Naive B cell (primary cell): ENCODE results near the gene CCDC177. TPM values are rescaled to one million over a fixed set of nuclear protein-coding genes. Genes with fewer than 3 reads are reported as not detected.

Source experiments
- ATAC-seq, 2 donors: fragments of 150-1000 bp; cut with Tn5 transposase; 2 replicates each; pipeline ENCODE4 v1.10.0; 2021; ENCODE audit warnings: low read depth in 2 of 2, mild to moderate bottlenecking in 2 of 2, moderate library complexity in 2 of 2
- DNase-seq: peaks from one replicate; pipeline ENCODE4 v3.0.0; 2022
- H3K27ac Mint-ChIP-seq, 6 donors: one replicate each; pipeline ENCODE4 v1.8.0; 2020 to 2022; ENCODE audit warnings: mild to moderate bottlenecking in 6 of 6, mixed read lengths in 6 of 6, moderate library complexity in 5 of 6, inconsistent platforms in 2 of 6
- H3K27me3 Mint-ChIP-seq, 3 donors: one replicate each; pipeline ENCODE4 v1.8.0; 2021 to 2022; ENCODE audit warnings: mixed read lengths in 3 of 3, mild to moderate bottlenecking in 1 of 3
- H3K36me3 Mint-ChIP-seq, 2 donors: one replicate each; pipeline ENCODE4 v1.8.0; 2020 to 2022; ENCODE audit warnings: mixed read lengths in 2 of 2, inconsistent platforms in 1 of 2, mild to moderate bottlenecking in 1 of 2
- H3K4me1 Mint-ChIP-seq, 3 donors: one replicate each; pipeline ENCODE4 v1.8.0; 2020 to 2022; ENCODE audit warnings: mixed read lengths in 3 of 3, inconsistent platforms in 1 of 3, mild to moderate bottlenecking in 1 of 3, moderate library complexity in 1 of 3
- H3K4me3 Mint-ChIP-seq, 8 donors: one replicate each; pipeline ENCODE4 v1.8.0; 2020 to 2022; ENCODE audit warnings: mild to moderate bottlenecking in 8 of 8, mixed read lengths in 8 of 8, moderate library complexity in 8 of 8, inconsistent platforms in 2 of 8
- H3K9me3 Mint-ChIP-seq, 7 donors: one replicate each; pipeline ENCODE4 v1.8.0; 2020 to 2022; ENCODE audit warnings: mixed read lengths in 7 of 7, mild to moderate bottlenecking in 5 of 7, inconsistent platforms in 2 of 7, moderate library complexity in 1 of 7
- polyA plus RNA-seq, 6 donors: library from polyadenylated mRNA; unstranded; fragments of 300-500 nt; fragmentation: Illumina TruSeq; gene quantifications; one replicate each; pipeline ENCODE4 v1.2.3, GENCODE V29; 2021; ENCODE audit warnings: low read depth in 6 of 6

CCDC177 gene
- polyA plus RNA-seq, 6 donors from 2014 or later: not detected

- H3K27me3 Mint-ChIP-seq: peaks cover 11 to 40% (median 25%) of the 10 kb centered on the region in 3 donors
- no peak overlapping the region for H3K27ac Mint-ChIP-seq
- no peaks in the 10 kb centered on the region for H3K9me3 Mint-ChIP-seq
- H3K36me3 Mint-ChIP-seq: no peaks in the 10 kb centered on the region
- H3K4me1 Mint-ChIP-seq: no peaks in the 10 kb centered on the region
- H3K4me3 Mint-ChIP-seq: no peak overlapping the region
- DNase-seq: no peak
- ATAC-seq: no peak
These were observed 45.1 kb downstream of the CCDC177 start for GRCh38 chr14:69529563-69529962.

GRCh38 chr14:69528930-69529329, 45.7 kb downstream of the CCDC177 start:
- Mint-ChIP-seq H3K9me3 (no peaks in the 10 kb centered on the region), H3K4me3 (no peak overlapping the region), H3K27ac (no peak overlapping the region), H3K4me1 (no peaks in the 10 kb centered on the region), H3K36me3 (no peaks in the 10 kb centered on the region), H3K27me3 (peaks cover 9 to 38% (median 24%) of the 10 kb centered on the region in 3 donors)
- DNase-seq: no peak
- no peak for ATAC-seq

- no peak overlapping the region for H3K4me3 Mint-ChIP-seq
- no peaks in the 10 kb centered on the region for H3K36me3 Mint-ChIP-seq
- DNase-seq (no peak), ATAC-seq (no peak)
- H3K4me1 Mint-ChIP-seq: no peaks in the 10 kb centered on the region
- no peak overlapping the region for H3K27ac Mint-ChIP-seq
- no peaks in the 10 kb centered on the region for H3K9me3 Mint-ChIP-seq
- H3K27me3 Mint-ChIP-seq: peaks cover 4 to 30% (median 23%) of the 10 kb centered on the region in 3 donors
These were observed 46.5 kb downstream of the CCDC177 start for GRCh38 chr14:69528143-69528542.

GRCh38 chr14:69527635-69528034, 47.0 kb downstream of the CCDC177 start:
- Mint-ChIP-seq H3K4me1 (no peaks in the 10 kb centered on the region), H3K4me3 (no peak overlapping the region), H3K27me3 (peaks cover 0 to 28% (median 22%) of the 10 kb centered on the region in 3 donors), H3K9me3 (no peaks in the 10 kb centered on the region), H3K27ac (no peak overlapping the region), H3K36me3 (no peaks in the 10 kb centered on the region)
- DNase-seq (no peak), ATAC-seq (no peak)

- Mint-ChIP-seq H3K27me3 (peaks cover 8 to 26% (median 20%) of the 10 kb centered on the region in 3 donors), H3K9me3 (no peaks in the 10 kb centered on the region), H3K36me3 (no peaks in the 10 kb centered on the region), H3K4me1 (no peaks in the 10 kb centered on the region), H3K4me3 (no peak overlapping the region), H3K27ac (no peak overlapping the region)
- no peak for DNase-seq
- no peak for ATAC-seq
These were observed 48.8 kb downstream of the CCDC177 start for GRCh38 chr14:69525896-69526295.

GRCh38 chr14:69522026-69522425, 52.6 kb downstream of the CCDC177 start:
- DNase-seq (no peak), ATAC-seq (no peak)
- H3K27ac Mint-ChIP-seq: no peak overlapping the region
- no peaks in the 10 kb centered on the region for H3K36me3 Mint-ChIP-seq
- peaks cover 24 to 44% (median 39%) of the 10 kb centered on the region in 3 donors for H3K27me3 Mint-ChIP-seq
- H3K4me1 Mint-ChIP-seq: no peaks in the 10 kb centered on the region
- H3K9me3 Mint-ChIP-seq: peaks cover 0 to 3% (median 0%) of the 10 kb centered on the region in 7 donors
- H3K4me3 Mint-ChIP-seq: peak overlapping the region in 1 of 8 donors; percentile 49

Other genes with a start within 250 kb of the CCDC177 start
- gene ERH, start 176.6 kb downstream of the CCDC177 start, polyA plus RNA-seq: 10 to 100 TPM; 46.0 to 80.3 (median 65.6) TPM
- gene SLC39A9, start 176.2 kb downstream of the CCDC177 start, polyA plus RNA-seq: 10 to 100 TPM in 5 of 6 donors, 1 to 10 TPM in 1; 7.7 to 22.6 (median 18.4) TPM
- gene PLEKHD1, start 90.1 kb downstream of the CCDC177 start, polyA plus RNA-seq: under 1 TPM in 2 of 6 donors, not detected in 4; 0.07 to 0.11 TPM
- 10 to 100 TPM; 16.1 to 22.8 (median 19.4) TPM for gene SUSD6, start 36.7 kb upstream of the CCDC177 start, polyA plus RNA-seq
- 1,000 to 10,000 TPM in 4 of 6 donors, 100 to 1,000 TPM in 2; 654 to 1,299 (median 1,165) TPM for gene SRSF5, start 192.3 kb upstream of the CCDC177 start, polyA plus RNA-seq
- gene SLC10A1, start 222.4 kb upstream of the CCDC177 start, polyA plus RNA-seq: under 1 TPM in 3 of 6 donors, not detected in 3; 0.12 to 0.23 (median 0.16) TPM